ENCODE measurements around the gene MIER3.

Gene MIER3

DNA sequence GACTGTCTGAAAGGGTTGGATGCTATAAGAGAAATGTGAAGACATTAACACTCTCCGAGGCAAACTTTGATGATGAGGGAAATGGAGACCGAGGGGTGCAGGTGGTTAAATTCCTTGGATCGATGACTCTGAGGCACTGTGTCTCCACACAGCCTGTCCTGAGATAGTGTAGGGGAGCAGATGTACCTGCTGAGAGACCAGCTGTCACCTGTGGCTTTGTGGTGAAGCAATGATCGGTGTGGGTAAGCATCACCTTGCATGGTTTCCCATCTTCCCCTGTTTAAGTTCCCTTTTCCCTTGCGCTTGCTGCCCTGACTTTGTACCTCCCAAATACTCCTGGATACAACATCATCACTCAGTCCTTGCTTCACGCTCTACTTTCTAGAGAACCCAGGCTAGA lies 9.8 kb upstream of the MIER3 start:
- no peak for DNase-seq (ENCODE audit: low spot score)

DNA sequence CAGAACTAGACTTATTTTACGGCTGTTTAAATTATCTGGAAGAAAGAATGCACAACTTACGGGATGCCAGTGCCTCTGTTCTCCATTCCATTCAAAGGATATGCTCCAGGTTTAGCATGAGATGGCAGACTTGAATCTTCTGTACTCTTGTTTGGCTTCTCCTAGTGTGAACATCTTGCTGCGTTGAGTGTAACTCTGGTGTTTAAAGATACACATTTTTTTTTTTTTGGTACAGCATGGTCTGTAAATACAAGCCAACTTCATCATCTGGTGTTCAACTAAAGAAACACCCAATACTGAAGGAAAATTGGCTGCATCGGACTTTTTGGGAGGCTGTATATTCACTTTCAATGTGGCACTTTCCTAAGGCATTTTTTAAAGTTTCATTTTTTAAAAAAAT lies 7.4 kb upstream of the MIER3 start:
- DNase-seq (ENCODE audit: low spot score): no peak

DNA sequence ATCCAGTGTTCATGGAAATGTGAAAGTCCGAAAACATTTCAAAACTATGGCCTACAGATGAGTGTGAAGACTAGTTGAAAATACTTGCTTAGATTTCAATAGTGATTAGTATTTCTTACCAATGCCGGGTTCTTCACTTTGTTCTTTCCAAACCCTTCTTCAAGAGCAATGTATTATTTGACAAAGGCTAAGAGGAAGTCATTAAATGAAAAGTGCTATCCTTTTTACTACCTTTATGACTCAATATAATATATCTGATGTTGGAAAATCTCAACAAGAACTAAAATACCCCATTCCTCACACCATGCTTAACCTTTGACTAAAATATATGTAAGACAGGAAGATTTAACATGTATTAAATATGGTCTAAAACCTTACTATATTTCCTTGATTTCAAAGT lies 6.7 kb upstream of the MIER3 start:
- no peak for DNase-seq (ENCODE audit: low spot score)

DNA sequence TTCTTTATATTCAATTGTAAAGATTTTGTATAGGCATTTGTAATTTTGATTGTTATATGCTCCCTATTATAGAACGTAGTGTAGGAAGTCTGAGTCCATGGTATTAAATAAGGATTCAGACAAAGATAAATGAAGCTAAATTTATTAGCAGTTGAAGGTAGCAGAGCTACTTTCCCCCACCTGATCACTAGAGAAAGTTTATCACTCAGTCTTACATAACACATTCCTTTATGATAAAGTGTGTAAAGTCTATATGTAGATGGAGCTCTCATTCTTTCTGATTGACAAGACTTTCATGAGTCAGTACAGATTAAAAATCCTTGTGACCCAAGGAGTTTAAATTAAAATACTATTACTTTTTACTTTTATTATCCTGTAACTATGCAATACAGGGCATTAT lies 2.3 kb upstream of the MIER3 start:
- no peak for DNase-seq (ENCODE audit: low spot score)

DNA sequence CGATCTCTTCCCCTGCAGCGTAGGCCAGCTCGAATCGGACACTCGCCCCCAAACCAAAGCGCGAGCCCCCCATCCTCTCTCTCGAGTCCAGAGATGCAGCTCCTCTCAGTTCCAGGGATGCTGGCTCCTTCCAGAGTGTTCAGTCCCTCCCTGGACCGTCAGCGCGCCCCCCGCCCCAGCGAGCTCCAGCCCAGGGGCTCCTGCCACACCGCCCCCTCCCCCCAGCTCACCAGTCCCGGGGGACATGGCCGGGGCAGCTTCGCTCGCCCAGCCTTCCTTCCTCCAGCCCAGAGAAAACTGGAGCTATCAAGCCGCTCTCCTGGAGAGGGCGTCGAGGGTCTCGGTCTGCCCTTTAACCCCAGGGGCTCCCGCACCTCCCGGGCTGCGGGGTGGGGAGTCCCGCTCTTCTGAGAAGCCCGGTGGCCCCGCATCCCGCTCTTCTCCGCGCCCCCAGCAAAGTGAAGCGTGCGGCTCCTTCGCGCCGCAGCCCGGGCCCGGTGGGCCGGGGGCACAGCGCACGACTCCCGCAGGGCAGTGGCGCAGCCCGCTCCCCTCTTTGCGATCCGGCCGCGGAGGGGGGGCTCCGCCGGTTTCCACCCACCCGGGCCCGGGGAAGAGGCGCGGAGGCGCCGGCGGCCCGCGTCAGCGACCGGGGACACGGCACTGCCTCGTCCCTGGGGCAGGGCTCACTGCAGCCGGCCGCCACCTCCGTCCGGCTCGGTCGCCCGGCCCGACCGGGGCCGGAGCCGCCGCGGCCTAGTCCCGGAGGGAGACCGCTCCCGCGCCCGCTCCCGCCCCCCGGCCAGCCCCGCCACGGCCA lies 587 bp downstream of the MIER3 start:
- peak; percentile 35 for DNase-seq (ENCODE audit: low spot score)

DNA sequence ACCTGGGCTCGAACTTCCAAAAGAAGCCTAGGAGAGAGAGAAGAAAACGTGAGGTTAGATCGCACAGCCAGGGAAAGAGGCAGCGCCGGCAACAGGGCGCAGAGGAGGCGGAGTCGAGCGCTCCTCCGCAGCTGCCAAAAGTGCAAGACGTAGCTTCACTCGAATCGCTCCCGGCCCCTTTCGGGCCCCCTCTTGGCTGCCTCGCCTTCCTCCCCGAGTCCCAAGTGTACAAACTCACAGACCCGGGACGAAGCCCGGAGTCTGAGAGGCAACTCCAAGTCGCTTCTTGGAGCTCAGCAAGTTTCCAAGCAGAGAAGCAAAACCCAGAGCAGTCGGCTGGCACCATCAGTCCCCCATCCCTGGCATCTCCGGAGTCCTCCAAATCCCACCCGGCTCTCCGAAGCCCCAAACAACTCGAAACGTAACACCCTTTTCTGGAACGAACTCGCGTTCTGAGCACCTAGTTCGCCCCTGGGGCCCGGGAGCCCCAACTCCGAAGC lies 1.2 kb downstream of the MIER3 start:
- peak; percentile 79 for DNase-seq (ENCODE audit: low spot score)

DNA sequence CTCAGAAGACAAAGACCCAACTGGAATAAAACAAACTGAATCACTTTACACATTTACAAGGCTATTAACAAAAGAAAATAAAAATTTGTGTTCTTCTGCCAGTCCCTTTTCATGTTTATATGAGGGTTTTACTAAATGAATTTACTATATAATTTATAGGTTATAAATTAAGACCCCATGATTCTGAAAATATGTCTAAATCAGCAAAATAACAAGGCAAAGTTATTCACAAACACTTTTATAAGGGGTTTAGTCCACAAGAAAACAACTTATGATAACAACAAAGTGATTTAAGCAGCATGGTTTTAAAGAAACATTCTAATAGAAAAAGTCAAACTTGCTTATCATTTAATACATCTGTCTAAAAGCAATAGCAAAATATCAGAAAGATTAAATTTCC lies 4.9 kb downstream of the MIER3 start:
- no peak for DNase-seq (ENCODE audit: low spot score)

DNA sequence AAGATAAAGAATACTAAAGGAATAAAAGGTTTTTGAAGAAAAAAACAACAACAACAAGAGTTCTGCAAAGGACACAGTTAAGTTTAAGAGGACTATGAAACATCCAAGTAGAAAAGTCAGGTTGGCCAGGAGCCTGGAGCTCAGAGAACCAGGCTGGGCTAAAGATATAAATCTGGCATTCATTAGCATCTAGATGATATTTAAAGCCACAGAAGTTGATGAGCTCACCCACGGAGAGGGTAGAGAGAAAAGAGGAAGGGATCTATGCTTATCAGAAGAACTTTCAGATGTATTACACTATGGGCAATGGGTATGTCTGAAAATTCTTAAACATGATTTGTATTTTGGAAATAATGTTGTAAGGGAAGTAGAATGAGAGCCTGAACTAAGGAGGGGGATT lies 9.9 kb downstream of the MIER3 start:
- DNase-seq (ENCODE audit: low spot score): peak; percentile 59

DNA sequence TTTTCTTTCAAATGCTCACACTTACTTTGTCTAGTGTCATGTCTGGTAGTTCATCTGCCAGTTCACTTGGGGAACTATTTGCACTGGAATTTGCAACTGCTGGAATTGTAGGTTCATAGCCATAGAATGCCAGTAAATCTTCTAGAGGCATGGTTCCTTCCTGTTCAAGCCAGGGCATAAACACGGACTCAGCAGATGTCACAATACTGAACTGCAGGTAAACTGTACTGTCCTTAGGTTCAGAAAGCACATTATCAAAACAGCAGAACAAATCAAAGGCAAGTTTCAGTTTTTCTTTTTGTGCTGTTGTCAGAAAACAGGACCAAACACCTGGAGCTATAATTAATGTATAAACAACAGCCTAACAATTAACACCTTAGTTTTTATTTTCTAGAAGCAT lies 13.1 kb downstream of the MIER3 start:
- DNase-seq (ENCODE audit: low spot score): no peak

DNA sequence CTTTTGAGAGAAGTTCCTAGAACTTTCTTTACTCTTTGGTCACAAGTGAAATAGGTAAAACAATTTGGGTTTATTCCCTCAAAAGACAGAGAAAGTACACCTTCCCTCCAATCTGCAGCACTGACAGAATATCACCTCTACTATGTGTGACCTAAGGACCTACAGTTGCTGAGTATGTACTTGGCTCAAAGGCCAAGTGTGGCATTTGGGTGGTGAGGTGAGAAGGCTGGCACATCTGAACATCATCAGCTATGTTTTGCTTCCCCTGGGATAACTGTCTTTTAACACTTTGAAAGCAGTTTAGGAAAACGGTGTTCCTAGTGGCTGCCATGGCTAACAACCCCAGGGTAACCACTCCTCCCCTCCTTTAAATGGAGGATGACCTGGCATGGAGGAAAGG lies 17.6 kb downstream of the MIER3 start:
- DNase-seq (ENCODE audit: low spot score): no peak

DNA sequence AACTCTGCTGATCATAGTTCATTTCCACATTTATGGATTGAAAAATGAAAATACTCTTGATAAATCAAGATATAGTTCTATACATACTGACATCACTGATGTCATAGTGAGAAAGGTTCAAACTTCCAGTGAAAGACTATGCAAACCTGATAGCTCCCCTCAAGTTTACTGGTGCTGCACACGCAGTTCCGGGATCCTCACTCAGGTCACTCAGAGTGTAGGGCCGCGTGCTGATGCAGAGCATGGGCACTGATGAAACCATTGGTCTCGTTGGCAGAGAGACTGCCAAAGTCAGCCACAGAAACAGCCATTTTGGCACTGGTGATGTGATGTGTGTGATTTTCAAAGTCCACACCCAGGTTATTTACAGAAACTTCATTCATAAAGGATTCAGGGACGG lies 29.0 kb downstream of the MIER3 start:
- no peak for DNase-seq (ENCODE audit: low spot score)

DNA sequence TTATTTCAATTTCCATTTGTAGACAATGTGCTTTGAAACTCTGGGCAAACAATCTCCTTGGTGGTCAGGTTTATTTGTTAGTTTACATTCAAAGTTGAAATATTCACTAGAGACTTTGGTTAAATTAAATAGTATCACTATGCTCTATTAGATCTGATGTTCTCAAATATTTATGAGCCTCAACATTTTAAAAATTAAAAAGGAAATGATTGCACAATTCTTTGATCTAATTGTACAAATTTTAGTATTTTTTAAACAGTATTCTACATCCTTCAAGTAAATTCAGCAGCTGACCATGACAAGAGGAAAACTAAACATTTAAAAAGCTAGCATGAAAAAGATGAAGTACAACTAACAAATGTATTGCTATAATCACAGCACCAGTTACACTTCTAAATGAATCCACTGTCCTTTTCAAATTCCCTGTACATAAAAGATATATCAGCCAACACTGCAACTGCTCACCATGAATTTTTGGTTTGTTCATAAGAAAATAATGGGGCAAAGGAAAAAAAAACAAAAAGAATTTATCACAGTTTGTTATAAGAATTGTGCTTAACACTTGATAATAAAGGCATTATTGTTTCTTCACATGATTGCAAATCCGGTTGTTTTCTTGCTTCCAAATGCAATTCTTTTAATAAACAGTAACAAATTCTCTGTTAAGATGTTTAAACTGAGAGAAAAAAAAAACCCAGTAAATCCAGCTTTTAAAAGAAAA lies 31.8 kb downstream of the MIER3 start:
- DNase-seq (ENCODE audit: low spot score): no peak

DNA sequence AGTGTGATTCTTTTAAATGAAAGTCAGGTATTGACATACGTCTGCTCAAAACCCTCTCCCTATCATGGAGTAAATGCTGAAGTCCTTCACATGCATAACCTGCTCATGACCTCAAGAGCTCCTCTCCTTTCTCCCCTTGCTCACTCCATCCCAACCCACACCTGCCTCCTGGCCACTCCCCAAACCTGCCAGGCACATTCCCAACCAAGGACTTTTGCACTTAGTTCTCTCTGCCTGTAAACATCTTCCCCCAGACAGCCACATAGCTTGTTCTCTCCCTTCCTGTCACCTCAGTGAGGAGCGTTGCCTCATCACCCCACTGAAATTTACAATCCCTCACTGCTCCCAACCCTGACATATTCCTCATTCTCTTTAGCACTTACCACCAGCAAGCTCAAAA lies 33.9 kb downstream of the MIER3 start:
- DNase-seq (ENCODE audit: low spot score): no peak

DNA sequence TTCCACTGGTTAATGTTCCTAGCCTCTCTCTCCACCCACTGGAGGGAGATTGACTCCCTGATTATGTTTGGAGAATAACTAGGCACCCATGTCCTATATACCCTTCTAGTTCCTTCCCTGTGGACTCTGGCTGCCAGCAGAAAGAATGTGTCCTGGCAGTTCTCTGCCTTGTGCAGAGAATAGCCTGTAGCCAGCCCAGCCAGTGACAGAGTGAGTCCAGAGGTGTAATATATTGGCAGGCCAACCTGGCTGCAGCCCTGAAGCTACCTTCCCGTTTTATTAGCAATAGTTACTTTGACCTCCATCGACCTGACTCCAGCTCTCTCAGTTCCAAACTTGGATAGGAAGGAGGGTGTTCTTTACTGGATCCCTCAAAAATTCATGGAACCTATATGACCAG lies 34.4 kb downstream of the MIER3 start:
- no peak for DNase-seq (ENCODE audit: low spot score)

DNA sequence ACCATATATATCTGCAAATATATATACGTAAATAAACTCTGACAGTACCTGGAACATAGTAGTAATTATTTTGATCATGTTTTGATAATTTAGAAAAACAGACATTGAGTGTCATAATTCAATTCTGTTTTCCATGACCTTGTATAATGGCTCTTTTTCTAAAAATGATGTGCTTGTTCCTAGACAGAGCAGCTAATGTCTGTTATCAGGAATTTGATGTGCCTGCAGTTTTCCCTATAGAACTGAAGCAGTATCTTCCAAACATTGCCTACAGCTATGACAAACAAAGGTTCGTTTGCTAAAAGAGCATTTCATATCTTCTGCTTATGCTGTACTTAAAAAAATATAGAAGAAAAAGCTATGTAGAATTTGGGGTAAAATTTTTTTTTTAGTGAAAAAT lies 37.2 kb downstream of the MIER3 start:
- no peak for DNase-seq (ENCODE audit: low spot score)

DNA sequence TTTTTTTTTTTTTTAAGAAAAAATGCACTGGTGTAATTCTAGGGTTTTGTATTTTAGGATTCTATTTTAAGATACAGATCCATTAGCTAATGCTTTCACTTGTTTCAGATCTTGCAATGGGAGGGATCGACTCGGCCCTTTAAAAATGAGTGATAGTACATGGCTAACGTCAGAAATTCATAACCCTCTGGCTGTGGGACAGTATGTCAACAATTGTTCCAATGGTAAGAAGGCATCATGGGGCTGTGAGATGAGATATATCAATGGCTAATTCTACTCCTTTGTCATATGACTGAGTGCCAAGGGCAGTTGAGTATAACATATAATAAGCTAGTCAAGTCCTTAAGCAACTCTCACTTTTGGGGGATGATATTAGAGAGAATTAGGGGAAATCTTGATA lies 38.2 kb downstream of the MIER3 start:
- DNase-seq (ENCODE audit: low spot score): no peak

DNA sequence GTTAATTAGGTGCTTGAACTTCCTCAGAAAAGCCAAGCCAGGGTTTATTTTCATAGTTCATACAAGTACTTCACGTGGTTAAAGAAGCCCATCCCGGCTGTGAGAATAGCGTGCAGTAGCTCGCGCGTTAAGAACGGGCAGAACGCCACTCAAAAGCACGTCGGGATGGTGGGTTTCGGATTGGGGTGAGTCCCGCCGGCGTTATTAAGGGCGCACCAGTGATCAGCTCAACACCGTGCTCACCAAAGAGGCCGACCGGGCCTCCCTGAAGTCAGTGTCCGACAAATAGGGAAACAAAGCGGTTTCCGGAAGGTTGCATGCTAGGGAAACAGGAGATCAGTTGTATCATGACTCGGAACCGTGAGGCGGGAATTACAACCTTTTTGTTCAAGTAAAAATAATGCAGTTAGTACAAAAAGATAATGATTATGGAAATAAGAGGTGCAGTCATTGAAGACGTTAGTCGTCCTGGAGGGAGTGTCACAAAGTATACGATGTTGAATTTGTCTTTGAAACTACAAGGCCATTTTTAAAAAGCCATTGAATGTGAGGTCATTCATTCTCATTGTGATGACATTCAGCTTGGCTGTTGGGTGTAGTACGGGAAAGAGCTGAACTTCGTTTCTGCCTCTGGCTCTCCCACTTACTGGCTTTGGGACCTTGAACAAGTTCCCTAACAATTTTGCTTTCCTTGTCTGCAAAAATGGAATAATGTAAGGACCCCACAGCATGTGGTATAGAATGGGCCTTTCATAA lies 41.5 kb downstream of the MIER3 start:
- DNase-seq (ENCODE audit: low spot score): peak; percentile 26

DNA sequence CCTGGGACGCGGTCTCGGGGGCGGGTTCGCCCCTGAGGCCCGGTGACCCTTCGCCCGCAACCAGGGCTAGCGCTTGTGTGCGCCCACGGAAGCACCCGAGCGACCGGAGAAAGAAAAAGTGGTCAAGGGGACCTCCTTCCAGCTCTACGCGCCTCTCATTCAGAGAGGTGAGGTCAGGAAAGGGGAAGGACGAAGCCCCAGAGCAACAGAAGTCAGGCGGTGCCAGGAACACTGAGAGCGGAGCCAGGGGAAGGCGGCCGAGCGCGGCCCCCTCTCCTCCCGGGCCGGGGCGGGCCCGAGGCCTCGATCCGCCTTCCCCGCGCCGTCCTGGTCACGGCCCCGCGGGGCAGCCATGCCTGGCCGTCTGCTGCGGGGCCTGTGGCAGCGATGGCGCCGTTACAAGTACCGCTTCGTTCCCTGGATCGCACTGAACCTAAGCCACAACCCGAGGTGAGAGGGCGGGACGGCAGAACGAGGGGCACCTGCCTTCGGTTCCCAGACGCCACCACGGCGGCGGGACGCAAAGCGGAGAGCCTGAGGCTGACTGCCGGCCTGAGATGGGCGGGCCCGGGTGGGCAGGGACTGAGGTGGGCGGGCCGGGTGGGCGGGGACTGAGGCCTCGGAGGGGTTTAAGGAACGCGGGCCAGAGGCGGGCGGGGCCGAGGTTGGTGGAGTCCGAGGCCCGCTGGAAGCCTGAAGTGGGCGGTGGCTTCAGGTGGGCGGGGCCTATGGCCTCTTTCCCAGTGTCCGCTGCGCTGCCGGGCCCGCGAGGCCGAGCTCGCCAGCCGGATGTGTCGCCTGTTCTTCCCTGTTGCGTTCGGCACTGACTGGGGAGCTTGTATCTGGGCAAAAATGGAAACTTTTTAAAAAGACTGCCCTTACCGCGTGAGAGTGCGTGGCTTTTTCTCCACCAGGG lies 42.4 kb downstream of the MIER3 start, which contains the start of gene SETD9:
TSS of gene SETD9 (plus strand) at position 303 of the 916 bp plus-strand sequence. CDS start at position 353, 50 bp downstream.
- peak; percentile 98 for DNase-seq (ENCODE audit: low spot score)

DNA sequence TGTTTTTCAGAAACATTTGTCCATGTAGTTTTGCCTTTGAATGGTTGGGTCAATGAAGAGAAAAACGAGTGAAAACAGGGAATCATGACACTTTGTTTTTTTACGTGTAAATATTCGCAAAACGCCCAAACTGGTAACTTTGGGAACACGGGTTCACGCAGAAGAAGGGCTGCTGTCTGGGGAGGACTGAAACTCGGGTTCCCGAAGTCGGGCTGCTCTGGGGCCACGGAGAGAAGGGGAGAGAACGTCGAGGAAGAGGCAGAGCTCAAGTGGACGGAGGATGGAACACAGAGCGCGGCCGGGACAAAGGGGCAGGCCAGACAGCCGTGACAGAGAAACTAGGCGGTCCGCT lies 43.0 kb downstream of the MIER3 start:
- DNase-seq (ENCODE audit: low spot score): peak; percentile 69

DNA sequence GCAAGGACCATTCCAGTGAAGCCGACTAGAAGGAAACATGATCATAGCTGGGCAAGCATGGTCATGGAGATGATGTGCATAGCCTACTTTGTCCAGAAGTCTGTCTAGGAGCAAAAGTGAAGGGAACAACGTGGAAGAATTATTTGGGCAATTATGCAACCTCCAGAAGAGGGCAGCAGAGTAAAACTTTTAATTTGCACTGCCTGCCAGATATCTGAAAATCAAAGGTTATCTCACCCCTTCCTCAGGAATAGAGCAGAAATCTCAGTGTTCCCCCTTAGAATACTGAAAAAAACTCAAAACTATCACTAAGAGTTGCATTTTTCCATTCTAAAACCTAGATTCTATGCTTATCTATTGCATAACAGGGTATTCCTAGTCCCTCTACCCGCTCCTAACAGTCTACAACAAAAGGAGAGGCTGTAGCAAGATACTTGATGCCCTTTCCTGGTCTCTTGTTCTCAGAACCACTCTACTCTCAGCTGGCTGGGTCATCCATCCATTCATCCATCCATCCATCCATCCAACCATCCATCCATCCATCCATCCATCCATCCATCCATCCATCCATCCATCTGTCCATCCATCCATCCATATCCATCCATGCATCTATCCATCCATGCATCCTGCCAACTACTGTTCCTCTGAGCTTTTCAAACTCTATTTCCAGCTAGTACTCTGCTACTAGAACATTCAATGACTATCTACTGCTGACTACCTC lies 50.9 kb downstream of the MIER3 start:
- DNase-seq (ENCODE audit: low spot score): peak; percentile 51

DNA sequence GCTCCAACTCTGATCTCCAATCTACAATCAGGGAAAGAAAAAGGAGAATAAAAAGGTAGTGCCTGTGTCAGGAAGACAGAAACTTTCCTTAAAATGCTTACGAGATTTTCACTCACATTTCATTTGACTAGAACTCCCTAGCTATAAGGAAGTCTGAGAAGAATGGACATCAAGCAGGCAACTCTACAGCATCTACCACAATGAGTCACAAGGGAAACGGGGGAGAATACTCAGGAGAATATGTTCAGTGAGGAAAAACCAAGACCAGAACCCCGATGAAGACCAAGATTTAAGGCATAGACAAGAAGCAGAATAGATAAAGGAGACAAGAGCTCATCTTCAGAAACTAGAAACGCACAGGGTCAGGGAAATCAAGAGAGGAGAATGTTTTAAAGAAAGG lies 51.5 kb downstream of the MIER3 start:
- DNase-seq (ENCODE audit: low spot score): peak; percentile 36
